Naive thymus-derived CD4-positive, alpha-beta T cell (primary cell): ENCODE data around the gene BRD3. TPM values are rescaled to one million over a fixed set of nuclear protein-coding genes. Genes with fewer than 3 reads are reported as not detected.

ENCODE experiments used
- ATAC-seq: fragments of 150-1000 bp; cut with Tn5 transposase; 2 replicates; pipeline ENCODE4 v1.10.0; 2021; ENCODE audit warnings: mild to moderate bottlenecking, moderate library complexity
- CTCF ChIA-PET: fragments of 350-600 bp; sonication (Branson Sonifier 250); formaldehyde crosslinking; loops from one replicate; lab custom pipeline; 2021; ENCODE audit warnings: antibody characterized with exemption; lab: Charles Lee
- POLR2A ChIA-PET: fragments of 350-600 bp; sonication (Branson Sonifier 250); formaldehyde crosslinking; loops from one replicate; lab custom pipeline; 2021; ENCODE audit warnings: antibody characterized with exemption, inconsistent platforms; lab: Charles Lee
- DNase-seq, 9 donors: peaks; one replicate each; pipeline versions ENCODE4 v3.0.0 to v3.0.0-alpha.2; 2020 to 2022; ENCODE audit warnings: mixed read lengths in 1 of 9
- H3K27ac ChIP-seq: one replicate; pipeline ENCODE4 v1.7.0; 2013; ENCODE audit warnings: mild to moderate bottlenecking, low read depth, low read length, moderate library complexity
- H3K27me3 ChIP-seq, 2 donors: one replicate each; pipeline ENCODE4 v1.7.0; 2013; ENCODE audit warnings: low read length in 2 of 2, mild to moderate bottlenecking in 2 of 2, moderate library complexity in 2 of 2; ENCODE audit not compliant: control insufficient read depth in 2 of 2, insufficient read depth in 2 of 2
- H3K36me3 ChIP-seq, 3 experiments: 1 replicate in 2 of 3; 2 replicates in 1 of 3; pipeline ENCODE4 v1.7.0; 2013; ENCODE audit warnings: low read length in 3 of 3, mild to moderate bottlenecking in 3 of 3, moderate library complexity in 1 of 3; ENCODE audit not compliant: insufficient read depth in 3 of 3, control insufficient read depth in 2 of 3
- H3K4me1 ChIP-seq, 2 donors: one replicate each; pipeline ENCODE4 v1.7.0; 2013; ENCODE audit warnings: low read length in 2 of 2, mild to moderate bottlenecking in 2 of 2, moderate library complexity in 1 of 2; ENCODE audit not compliant: control insufficient read depth in 2 of 2, insufficient read depth in 2 of 2
- H3K4me3 ChIP-seq: 2 replicates; pipeline ENCODE4 v1.7.0; 2013; ENCODE audit warnings: mild to moderate bottlenecking, low read length
- H3K9me3 ChIP-seq, 3 experiments: 1 replicate in 2 of 3; 2 replicates in 1 of 3; pipeline ENCODE4 v1.7.0; 2013; ENCODE audit warnings: low read length in 3 of 3; ENCODE audit not compliant: control insufficient read depth in 2 of 3
- H3K27ac Mint-ChIP-seq, 9 donors: one replicate each; pipeline ENCODE4 v1.8.0; 2020 to 2022; ENCODE audit warnings: mixed read lengths in 9 of 9, mild to moderate bottlenecking in 8 of 9, moderate library complexity in 5 of 9, inconsistent platforms in 2 of 9
- H3K27me3 Mint-ChIP-seq, 5 donors: one replicate each; pipeline ENCODE4 v1.8.0; 2021 to 2022; ENCODE audit warnings: mixed read lengths in 5 of 5, mild to moderate bottlenecking in 1 of 5
- H3K36me3 Mint-ChIP-seq, 5 donors: one replicate each; pipeline ENCODE4 v1.8.0; 2020 to 2022; ENCODE audit warnings: mixed read lengths in 5 of 5, mild to moderate bottlenecking in 3 of 5, inconsistent platforms in 1 of 5
- H3K4me1 Mint-ChIP-seq, 7 donors: one replicate each; pipeline ENCODE4 v1.8.0; 2020 to 2022; ENCODE audit warnings: mixed read lengths in 7 of 7, mild to moderate bottlenecking in 3 of 7, inconsistent platforms in 1 of 7
- H3K4me3 Mint-ChIP-seq, 10 donors: one replicate each; pipeline ENCODE4 v1.8.0; 2020 to 2022; ENCODE audit warnings: mild to moderate bottlenecking in 10 of 10, mixed read lengths in 10 of 10, moderate library complexity in 6 of 10, inconsistent platforms in 2 of 10
- H3K9me3 Mint-ChIP-seq, 11 donors: one replicate each; pipeline ENCODE4 v1.8.0; 2020 to 2022; ENCODE audit warnings: mixed read lengths in 11 of 11, mild to moderate bottlenecking in 4 of 11, inconsistent platforms in 1 of 11, moderate library complexity in 1 of 11
- intact Hi-C, 2 donors: fragments of 100-400 bp; cut with micrococcal nuclease; formaldehyde crosslinking; loops; one replicate each; pipeline ENCODE4 v1.15.1; 2023
- polyA plus RNA-seq, 2 donors: library from polyadenylated mRNA; unstranded; fragments of 300-500 nt; fragmentation: Illumina TruSeq; gene quantifications; one replicate each; pipeline ENCODE4 v1.2.3, GENCODE V29; 2021
- total RNA-seq, 6 experiments: library from RNA in 5 of 6; stranded (reverse) in 5 of 6; gene quantifications; 1 replicate in 5 of 6; 2 replicates in 1 of 6; pipeline ENCODE4 v1.2.3 and lab custom pipeline; 2021 to 2026

Gene BRD3
- total and polyA plus RNA-seq, 7 experiments from 2014 or later, result 12.4 to 49.7 (median 36.4) TPM

- Mint-ChIP-seq H3K4me1 (peaks cover 0 to 4% (median 0%) of the 10 kb centered on the region in 7 donors), H3K27me3 (no peaks in the 10 kb centered on the region), H3K9me3 (peaks cover 0 to 13% (median 5%) of the 10 kb centered on the region in 11 donors), H3K4me3 (no peak overlapping the region), H3K36me3 (peaks cover 9 to 43% (median 28%) of the 10 kb centered on the region in 5 donors), H3K27ac (no peak overlapping the region)
- ChIA-PET POLR2A (interaction anchor here (0.8 kb wide), 1 partner anchor 32 kb away, joined by 3 read pairs; no protein-coding TSS in a partner anchor), CTCF (no interaction called here)
- H3K36me3 ChIP-seq, result peaks cover 0 to 63% (median 4%) of the 10 kb centered on the region in 3 experiments
- no peaks in the 10 kb centered on the region for H3K4me1 ChIP-seq
- intact Hi-C loops, result no loop called here
- H3K4me3 ChIP-seq, result no peak overlapping the region
- H3K27ac ChIP-seq, result no peak overlapping the region
- DNase-seq (no peak), ATAC-seq (no peak)
- H3K27me3 ChIP-seq, result no peaks in the 10 kb centered on the region
- H3K9me3 ChIP-seq, result no peaks in the 10 kb centered on the region
Observed at GRCh38 chr9:134034215-134035040, 33.4 kb downstream of the BRD3 start.

- Mint-ChIP-seq H3K36me3 (peaks cover 3 to 35% (median 21%) of the 10 kb centered on the region in 5 donors), H3K9me3 (peaks cover 0 to 7% (median 0%) of the 10 kb centered on the region in 11 donors), H3K4me1 (peaks cover 0 to 4% (median 0%) of the 10 kb centered on the region in 7 donors), H3K4me3 (no peak overlapping the region), H3K27me3 (no peaks in the 10 kb centered on the region), H3K27ac (no peak overlapping the region)
- intact Hi-C loops, result no loop called here
- Histone ChIP-seq H3K9me3 (no peaks in the 10 kb centered on the region), H3K27ac (no peak overlapping the region), H3K36me3 (peaks cover 0 to 57% (median 4%) of the 10 kb centered on the region in 3 experiments), H3K27me3 (no peaks in the 10 kb centered on the region), H3K4me1 (no peaks in the 10 kb centered on the region), H3K4me3 (no peak overlapping the region)
- CTCF ChIA-PET, result no interaction called here
- ATAC-seq, result no peak
- DNase-seq, result no peak
- POLR2A ChIA-PET, result interaction anchor here (0.8 kb wide), 1 partner anchor 32 kb away, joined by 3 read pairs; no protein-coding TSS in a partner anchor
Observed at GRCh38 chr9:134033516-134034214, 34.2 kb downstream of the BRD3 start.

DNA sequence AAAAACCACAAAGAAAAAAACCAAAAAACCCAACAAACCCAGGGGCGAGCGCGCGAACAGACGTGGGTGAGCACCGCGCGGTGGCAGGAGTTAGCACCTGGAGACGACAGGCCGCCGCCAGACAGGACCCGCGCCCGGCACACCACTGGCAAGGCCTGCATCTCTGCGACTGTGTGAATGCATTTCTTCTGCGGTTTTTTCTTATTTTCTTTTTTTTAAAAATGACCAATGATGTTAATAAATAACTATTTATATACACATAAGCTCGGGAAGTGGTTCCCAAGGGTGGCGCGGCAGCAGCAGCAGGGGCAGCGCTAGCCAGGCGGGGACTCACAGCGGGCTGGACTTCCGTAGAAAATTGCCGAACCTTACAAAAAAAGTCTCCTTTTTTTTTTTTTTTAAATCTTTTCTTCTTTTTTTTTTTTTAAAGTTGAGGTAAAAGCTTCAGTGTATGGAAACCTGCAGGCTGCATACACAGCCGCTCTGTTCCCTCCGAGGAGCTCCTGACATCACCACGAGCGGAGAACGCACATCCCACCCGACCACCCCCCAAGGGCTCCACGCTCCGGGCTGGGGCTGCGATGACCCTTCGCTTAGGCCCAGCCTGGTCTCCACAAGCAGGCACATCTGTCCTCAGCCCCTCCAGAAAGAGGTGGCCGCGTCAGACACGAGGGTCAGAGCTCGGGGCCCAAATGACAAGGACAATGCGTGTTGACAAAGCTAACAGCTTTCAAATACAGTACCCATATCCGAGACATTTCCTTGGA is 35.2 kb downstream of the BRD3 start:
- Histone ChIP-seq H3K4me3 (no peak overlapping the region), H3K27ac (no peak overlapping the region), H3K36me3 (peaks cover 0 to 53% (median 4%) of the 10 kb centered on the region in 3 experiments), H3K27me3 (no peaks in the 10 kb centered on the region), H3K9me3 (no peaks in the 10 kb centered on the region), H3K4me1 (no peaks in the 10 kb centered on the region)
- Mint-ChIP-seq H3K27ac (no peak overlapping the region), H3K9me3 (peaks cover 0 to 2% (median 0%) of the 10 kb centered on the region in 11 donors), H3K4me3 (no peak overlapping the region), H3K36me3 (peaks cover 3 to 25% (median 11%) of the 10 kb centered on the region in 5 donors), H3K27me3 (no peaks in the 10 kb centered on the region), H3K4me1 (peaks cover 0 to 10% (median 0%) of the 10 kb centered on the region in 7 donors)
- ATAC-seq (no peak), DNase-seq (no peak)
- CTCF ChIA-PET, result interaction anchor here (0.6 kb wide), 2 partner anchors 11 to 47 kb away, joined by 3 to 4 read pairs; no protein-coding TSS in a partner anchor
- intact Hi-C loops, result no loop called here
- POLR2A ChIA-PET, result no interaction called here

- H3K27me3 ChIP-seq, result no peaks in the 10 kb centered on the region
- H3K9me3 ChIP-seq, result no peaks in the 10 kb centered on the region
- CTCF ChIA-PET, result no interaction called here
- H3K4me1 Mint-ChIP-seq, result peaks cover 0 to 14% (median 4%) of the 10 kb centered on the region in 7 donors
- H3K36me3 Mint-ChIP-seq, result peaks cover 3 to 27% (median 10%) of the 10 kb centered on the region in 5 donors
- peaks cover 0 to 2% (median 0%) of the 10 kb centered on the region in 11 donors for H3K9me3 Mint-ChIP-seq
- peak overlapping the region in 1 of 9 donors; percentile 32 for H3K27ac Mint-ChIP-seq
- intact Hi-C loops, result no loop called here
- H3K27me3 Mint-ChIP-seq, result no peaks in the 10 kb centered on the region
- H3K4me3 Mint-ChIP-seq, result no peak overlapping the region
- H3K4me3 ChIP-seq, result no peak overlapping the region
- POLR2A ChIA-PET, result no interaction called here
- no peak overlapping the region for H3K27ac ChIP-seq
- H3K36me3 ChIP-seq, result peaks cover 0 to 53% (median 4%) of the 10 kb centered on the region in 3 experiments
- no peak for DNase-seq
- no peaks in the 10 kb centered on the region for H3K4me1 ChIP-seq
- ATAC-seq, result no peak
Observed at GRCh38 chr9:134031783-134032182, 36.0 kb downstream of the BRD3 start.

DNA sequence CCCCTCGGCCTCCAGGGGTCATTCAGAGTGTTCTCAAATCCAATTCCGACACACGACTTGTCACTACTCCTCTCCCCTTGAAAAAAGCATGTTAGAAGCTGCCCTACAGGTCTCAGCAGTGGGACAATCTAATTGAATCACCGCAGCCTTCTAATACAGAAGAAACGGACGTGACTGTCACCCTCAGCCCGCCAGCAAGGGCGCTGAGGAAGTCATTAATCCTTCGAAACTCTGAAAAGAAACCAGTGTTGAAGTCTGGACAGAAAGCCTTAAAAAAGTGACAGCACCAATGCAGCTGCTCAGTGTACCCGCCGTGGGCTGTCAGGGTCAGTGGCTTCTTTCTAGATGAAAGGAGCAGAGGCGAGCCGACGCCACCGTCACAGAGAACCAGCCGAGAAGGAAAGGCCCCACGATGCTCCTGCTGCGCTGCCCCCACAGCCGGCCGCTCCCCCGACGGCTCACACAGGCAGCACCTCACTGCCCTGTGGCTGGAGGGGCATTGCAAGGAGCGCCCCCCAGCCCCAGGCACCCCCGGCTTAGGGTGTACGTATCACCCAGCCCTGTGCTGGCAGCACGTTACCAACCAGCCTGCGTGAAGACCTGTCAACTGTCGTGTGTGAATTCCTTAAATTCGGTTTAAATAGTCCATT is 36.9 kb downstream of the BRD3 start:
- ChIA-PET POLR2A (no interaction called here), CTCF (interaction anchor here (0.6 kb wide), 1 partner anchor 1747 kb away, joined by 3 read pairs; no protein-coding TSS in a partner anchor)
- Histone ChIP-seq H3K27ac (no peak overlapping the region), H3K27me3 (no peaks in the 10 kb centered on the region), H3K4me3 (no peak overlapping the region), H3K36me3 (peaks cover 0 to 48% (median 4%) of the 10 kb centered on the region in 3 experiments), H3K9me3 (no peaks in the 10 kb centered on the region), H3K4me1 (peaks cover 4 to 7% of the 10 kb centered on the region in 2 donors)
- Mint-ChIP-seq H3K9me3 (peaks cover 0 to 2% (median 0%) of the 10 kb centered on the region in 11 donors), H3K27me3 (no peaks in the 10 kb centered on the region), H3K4me3 (no peak overlapping the region), H3K36me3 (peaks cover 0 to 22% (median 9%) of the 10 kb centered on the region in 5 donors), H3K27ac (peak overlapping the region in 1 of 9 donors; percentile 18), H3K4me1 (peaks cover 0 to 15% (median 7%) of the 10 kb centered on the region in 7 donors)
- ATAC-seq, result no peak
- no peak for DNase-seq
- intact Hi-C loops, result no loop called here
